HepG2 (cell line): Measurements from ENCODE around the gene ULK4. TPM values are rescaled to one million over a fixed set of nuclear protein-coding genes. Genes with fewer than 3 reads are reported as not detected.
A peak's percentile ranks its signal among the peaks of the same experiment; 100 is the strongest.

ENCODE experiments used
- ATAC-seq: fragments of 200-7000 bp; cut with Tn5 transposase; 3 replicates; pipeline ENCODE4 v1.9.1; 2020; ENCODE audit warnings: mild to moderate bottlenecking, moderate library complexity
- BruUV-seq: library from RNA; stranded (reverse); fragments of 400-500 nt; replicated peaks from 2 replicates; lab custom pipeline; 2021; lab: Mats Ljungman, UMichigan
- CTCF ChIA-PET: fragments of 300-600 bp; formaldehyde crosslinking; extraction: SDS; loops from one replicate; lab custom pipeline; 2021; ENCODE audit warnings: low total read pairs, inconsistent platforms, low intra/inter-chr PET ratio; lab: Yijun Ruan, JAX
- POLR2A ChIA-PET: fragments of 350-600 bp; sonication (Branson Sonifier 250); formaldehyde crosslinking; loops from one replicate; lab custom pipeline; 2020; ENCODE audit warnings: antibody characterized with exemption, inconsistent platforms; lab: Yijun Ruan, JAX
- DNase-seq: peaks from one replicate; pipeline ENCODE4 v3.0.0-alpha.2; 2015; ENCODE audit warnings: low spot score
- FAIRE-seq: peaks from 3 replicates; lab custom pipeline; 2011; peaks lifted over from hg19 to GRCh38; lab: Jason Lieb, UNC
- H2AFZ ChIP-seq: one replicate; pipeline ENCODE4 v1.6.1; 2011; ENCODE audit warnings: low read length, inconsistent platforms
- H3K27ac ChIP-seq: fragments of 300-600 bp; 3 replicates; pipeline ENCODE4 v1.8.0; 2011; ENCODE audit warnings: mixed run types, mild to moderate bottlenecking, mixed read lengths, low read length, inconsistent platforms; ENCODE audit not compliant: insufficient read depth; ENCODE audit errors: extremely low read length
- H3K27me3 ChIP-seq, 2 experiments: fragments of 200-600 bp in 1 of 2; 2 replicates in 1 of 2; 3 replicates in 1 of 2; pipeline versions ENCODE4 v1.6.0 to v1.8.0; 2011; ENCODE audit warnings: low read length in 2 of 2, mild to moderate bottlenecking in 2 of 2, moderate library complexity in 2 of 2, inconsistent platforms in 1 of 2; ENCODE audit not compliant: insufficient read depth in 2 of 2, control insufficient read depth in 1 of 2
- H3K36me3 ChIP-seq, 2 experiments: fragments of 200-600 bp in 1 of 2; replicated peaks in 1 of 2; 2 replicates in 1 of 2; 3 replicates in 1 of 2; pipeline versions ENCODE4 v1.5.1 to v1.8.0; 2011; ENCODE audit warnings: low read length in 2 of 2, inconsistent platforms in 1 of 2; ENCODE audit not compliant: insufficient read depth in 2 of 2, control insufficient read depth in 1 of 2
- H3K4me1 ChIP-seq: 2 replicates; pipeline ENCODE4 v1.5.1; 2012; ENCODE audit warnings: low read length, inconsistent platforms; ENCODE audit not compliant: insufficient read depth
- H3K4me2 ChIP-seq: 2 replicates; pipeline ENCODE4 v1.6.0; 2011; ENCODE audit warnings: low read depth, low read length, inconsistent platforms
- H3K4me3 ChIP-seq, 3 experiments: fragments of 200-600 bp in 1 of 3; sonication (generic), shearing (Covaris generic) in 1 of 3; replicated peaks in 1 of 3; 2 replicates each; pipeline ENCODE4 v1.5.1; 2011 to 2016; ENCODE audit warnings: low read length in 3 of 3, inconsistent platforms in 2 of 3, low read depth in 2 of 3, mild to moderate bottlenecking in 2 of 3, control low read depth in 1 of 3, mixed read lengths in 1 of 3; ENCODE audit not compliant: insufficient read depth in 1 of 3
- H3K79me2 ChIP-seq: one replicate; pipeline ENCODE4 v1.6.1; 2011; ENCODE audit warnings: low read length, inconsistent platforms; ENCODE audit not compliant: insufficient read depth
- H3K9ac ChIP-seq: 2 replicates; pipeline ENCODE4 v1.6.0; 2011; ENCODE audit warnings: mild to moderate bottlenecking, low read depth, low read length, inconsistent platforms; ENCODE audit not compliant: insufficient read depth
- H3K9me3 ChIP-seq: 2 replicates; pipeline ENCODE4 v1.5.1; 2012; ENCODE audit warnings: mild to moderate bottlenecking, low read length
- H4K20me1 ChIP-seq: 2 replicates; pipeline ENCODE4 v1.6.0; 2011; ENCODE audit warnings: inconsistent platforms, mild to moderate bottlenecking, low read length, moderate library complexity; ENCODE audit not compliant: insufficient read depth
- KMT2A ChIP-seq: sonication (generic); formaldehyde crosslinking; IDR thresholded peaks from 2 replicates; pipeline ENCODE4 v1.4.0; 2020; ENCODE audit warnings: missing genetic modification reagents
- MED8 ChIP-seq: sonication (generic); formaldehyde crosslinking; IDR thresholded peaks from 2 replicates; pipeline ENCODE4 v1.8.1; 2023; ENCODE audit warnings: mild to moderate bottlenecking, missing genetic modification reagents; ENCODE audit not compliant: insufficient replicate concordance
- RBFOX2 ChIP-seq: fragments of 200-400 bp; formaldehyde crosslinking; IDR thresholded peaks from 2 replicates; pipeline ENCODE4 v1.6.1; 2017; ENCODE audit warnings: low read depth, mild to moderate bottlenecking, low read length
- ZNF264 ChIP-seq: sonication (generic); formaldehyde crosslinking; IDR thresholded peaks from 2 replicates; pipeline ENCODE4 v1.4.0; 2020; ENCODE audit warnings: missing genetic modification reagents
- ZNF605 ChIP-seq: sonication (generic); formaldehyde crosslinking; IDR thresholded peaks from 2 replicates; pipeline ENCODE4 v1.8.0; 2022; ENCODE audit warnings: mild to moderate bottlenecking, missing genetic modification reagents
- ZNF788 ChIP-seq: sonication (generic); formaldehyde crosslinking; IDR thresholded peaks from 2 replicates; pipeline ENCODE4 v1.5.0; 2020; ENCODE audit warnings: mild to moderate bottlenecking, missing genetic modification reagents, borderline replicate concordance
- ZNF883 ChIP-seq: sonication (generic); formaldehyde crosslinking; IDR thresholded peaks from 2 replicates; pipeline ENCODE4 v1.5.1; 2020; ENCODE audit warnings: mild to moderate bottlenecking, missing genetic modification reagents; ENCODE audit errors: not compliant biosample characterization
- whole genome bisulfite sequencing: methylation state at CpG from one replicate; pipeline ENCODE4 v1.1.6; 2017; ENCODE audit warnings: low lambda C conversion rate; 5-methylcytosine and 5-hydroxymethylcytosine counted together
- in situ Hi-C: cut with HindIII; loops from 2 replicates; pipeline ENCODE4 v1.10.0; 2017; ENCODE audit warnings: low pct_unique_long_range_greater_than_20kb; ENCODE audit not compliant: extremely low pct_ligation_motif_present
- intact Hi-C: fragments of 100-400 bp; cut with micrococcal nuclease; formaldehyde crosslinking; loops from one replicate; pipeline ENCODE4 v1.10.0; 2022; ENCODE audit not compliant: unreplicated experiment
- polyA plus RNA-seq, 8 experiments: library from polyadenylated mRNA; depleted of rRNA in 3 of 8; stranded (reverse) in 7 of 8; unstranded in 1 of 8; fragments of >200 nt; fragmentation: Illumina TruSeq in 4 of 8; extraction: Trizol in 4 of 8; gene quantifications; 2 replicates each; pipeline versions ENCODE4 v1.2.1 to v1.2.3, GENCODE V29; 2011 to 2016; ENCODE audit warnings: low read depth in 4 of 8, missing spikeins in 1 of 8, mixed read lengths in 1 of 8; ENCODE audit not compliant: insufficient read depth in 1 of 8
- total RNA-seq, 5 experiments: library from RNA; depleted of rRNA; stranded (reverse); fragments of >200 nt; fragmentation: Illumina TruSeq; extraction: Trizol; gene quantifications; 2 replicates each; pipeline ENCODE4 v1.2.3, GENCODE V29; 2016; ENCODE audit warnings: low read depth in 1 of 5
- TF ChIP-seq, protein P1 (sequence below): sonication (generic); formaldehyde crosslinking; IDR thresholded peaks from 2 replicates; pipeline ENCODE4 v1.4.0; 2020; ENCODE audit warnings: missing genetic modification reagents, borderline replicate concordance

The ULK4 gene
- total and polyA plus RNA-seq, 2 of the 13 experiments (the other 11 are each of a cell fraction or from before 2014, with no cell fraction given) = 6.7 to 11.8 TPM

DNA sequence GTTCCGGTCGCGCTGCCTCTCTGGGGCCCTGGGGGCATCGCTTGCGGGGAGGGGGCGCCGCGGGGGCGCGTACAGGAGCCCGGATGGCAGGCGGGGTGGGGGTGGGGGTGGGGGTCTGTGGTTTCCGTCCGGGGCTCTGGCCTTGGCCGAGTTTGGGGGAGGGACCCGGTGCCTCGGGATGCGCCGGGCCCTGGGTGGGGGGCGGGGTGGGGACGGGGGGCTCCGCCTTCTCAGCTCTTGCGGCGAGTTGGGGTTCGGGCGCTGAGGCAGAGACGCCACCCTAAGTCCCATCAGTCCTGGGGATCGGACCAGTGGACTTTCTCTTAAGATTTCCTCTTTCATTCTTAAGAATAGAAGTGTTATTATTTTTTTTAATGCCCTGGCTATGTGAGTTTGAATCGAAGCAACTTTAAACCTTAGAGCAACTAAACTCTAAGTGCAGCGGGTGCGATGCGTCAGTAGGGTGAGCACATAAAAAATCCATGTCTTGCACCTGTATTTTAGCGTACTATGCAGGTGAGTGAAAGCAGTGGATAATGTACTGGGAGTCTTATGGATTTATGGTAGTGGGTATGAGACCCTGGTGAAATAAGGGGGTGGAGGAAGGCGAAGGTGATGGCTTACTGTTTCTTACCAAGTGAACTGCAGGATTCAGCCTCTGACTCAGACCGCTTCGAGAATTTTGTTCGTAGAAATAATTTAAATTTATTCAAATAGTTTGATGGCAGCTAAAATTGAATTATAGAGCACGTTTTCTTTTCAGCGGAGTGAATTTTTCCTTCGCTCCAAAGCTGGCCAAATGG lies 761.8 kb downstream of the ULK4 start:
- TF ChIP-seq RBFOX2 = 0 out of 2 replicates have a peak, but pooled peaks have one; percentile 51
- no peak for TF ChIP-seq ZNF788
- TF ChIP-seq KMT2A (CRISPR knock-in tag) = 0 out of 2 replicates have a peak, but pooled peaks have one; percentile 12
- TF ChIP-seq, all 625 proteins: peak for 2
- H3K9ac ChIP-seq = peak overlapping the region; percentile 99
- WGBS = 1% methylated on average over 18 of the region's 40 CpGs
- peaks cover 61% of the 10 kb centered on the region for H3K79me2 ChIP-seq
- in situ Hi-C loops = loop anchor here (25.0 kb wide), 1 partner anchor 613 kb away; no protein-coding TSS in a partner anchor
- peaks cover 51% of the 10 kb centered on the region for H4K20me1 ChIP-seq
- peak overlapping the region; percentile 98 to 100 (median 99) for H3K4me3 ChIP-seq
- BruUV-seq = TSS peak; percentile 47
- ATAC-seq = no peak
- POLR2A ChIA-PET = interaction anchor here (0.9 to 3.7 kb wide), 22 partner anchors 7 to 891 kb away, joined by 3 to 26 read pairs (median 5); partner anchors contain the start of genes EIF1B, RPL14 and ZNF621
- CTCF ChIA-PET = no interaction called here
- H3K27ac ChIP-seq = peak overlapping the region; percentile 93
- no peaks in the 10 kb centered on the region for H3K36me3 ChIP-seq
- H3K9me3 ChIP-seq = no peaks in the 10 kb centered on the region
- peak overlapping the region; percentile 87 for H3K4me2 ChIP-seq
- intact Hi-C loops = loop anchor here (2.0 to 10.0 kb wide), 6 partner anchors 77 to 615 kb away; no protein-coding TSS in a partner anchor
- no peak overlapping the region for H2AFZ ChIP-seq
- H3K4me1 ChIP-seq = peaks cover 35% of the 10 kb centered on the region
- no peak for FAIRE-seq
- H3K27me3 ChIP-seq = peaks cover 0 to 5% of the 10 kb centered on the region in 2 experiments; a peak in 1 of 5 replicates
- no peak for DNase-seq

GRCh38 chr3:41198950-41199865 lies 762.7 kb downstream of the ULK4 start, which contains the start of gene CTNNB1:
Gene CTNNB1 (plus strand): TSS chr3:41199505. CDS start chr3:41224069, 24,564 bp downstream.
- Histone ChIP-seq H4K20me1 (peaks cover 42% of the 10 kb centered on the region), H3K36me3 (no peaks in the 10 kb centered on the region), H3K4me2 (peak within 1 kb of the TSS; percentile 93), H3K4me1 (peaks cover 26% of the 10 kb centered on the region), H3K4me3 (peak within 1 kb of the TSS; percentile 98 to 100 (median 99)), H3K79me2 (peaks cover 52% of the 10 kb centered on the region), H3K27ac (peak within 1 kb of the TSS; percentile 93), H2AFZ (no peak within 1 kb of the TSS), H3K9ac (peak within 1 kb of the TSS; percentile 99), H3K27me3 (peaks cover 0 to 5% of the 10 kb centered on the region in 2 experiments; a peak in 1 of 5 replicates), H3K9me3 (no peaks in the 10 kb centered on the region)
- in situ Hi-C loops (no loop called here), intact Hi-C loops (loop anchor here (2.0 to 10.0 kb wide), 5 partner anchors 264 to 614 kb away; no protein-coding TSS in a partner anchor)
- FAIRE-seq = no peak
- peak; percentile 71 for DNase-seq
- ChIA-PET POLR2A (interaction anchor here (0.7 to 3.7 kb wide), 25 partner anchors 8 to 890 kb away, joined by 3 to 26 read pairs (median 5); partner anchors contain the start of genes EIF1B, RPL14, ZNF620 and ZNF621), CTCF (no interaction called here)
- 1% methylated on average over 25 of the region's 112 CpGs for WGBS
- BruUV-seq = no TSS peak
- peak; percentile 86 for ATAC-seq
- TF ChIP-seq, protein P1, sequence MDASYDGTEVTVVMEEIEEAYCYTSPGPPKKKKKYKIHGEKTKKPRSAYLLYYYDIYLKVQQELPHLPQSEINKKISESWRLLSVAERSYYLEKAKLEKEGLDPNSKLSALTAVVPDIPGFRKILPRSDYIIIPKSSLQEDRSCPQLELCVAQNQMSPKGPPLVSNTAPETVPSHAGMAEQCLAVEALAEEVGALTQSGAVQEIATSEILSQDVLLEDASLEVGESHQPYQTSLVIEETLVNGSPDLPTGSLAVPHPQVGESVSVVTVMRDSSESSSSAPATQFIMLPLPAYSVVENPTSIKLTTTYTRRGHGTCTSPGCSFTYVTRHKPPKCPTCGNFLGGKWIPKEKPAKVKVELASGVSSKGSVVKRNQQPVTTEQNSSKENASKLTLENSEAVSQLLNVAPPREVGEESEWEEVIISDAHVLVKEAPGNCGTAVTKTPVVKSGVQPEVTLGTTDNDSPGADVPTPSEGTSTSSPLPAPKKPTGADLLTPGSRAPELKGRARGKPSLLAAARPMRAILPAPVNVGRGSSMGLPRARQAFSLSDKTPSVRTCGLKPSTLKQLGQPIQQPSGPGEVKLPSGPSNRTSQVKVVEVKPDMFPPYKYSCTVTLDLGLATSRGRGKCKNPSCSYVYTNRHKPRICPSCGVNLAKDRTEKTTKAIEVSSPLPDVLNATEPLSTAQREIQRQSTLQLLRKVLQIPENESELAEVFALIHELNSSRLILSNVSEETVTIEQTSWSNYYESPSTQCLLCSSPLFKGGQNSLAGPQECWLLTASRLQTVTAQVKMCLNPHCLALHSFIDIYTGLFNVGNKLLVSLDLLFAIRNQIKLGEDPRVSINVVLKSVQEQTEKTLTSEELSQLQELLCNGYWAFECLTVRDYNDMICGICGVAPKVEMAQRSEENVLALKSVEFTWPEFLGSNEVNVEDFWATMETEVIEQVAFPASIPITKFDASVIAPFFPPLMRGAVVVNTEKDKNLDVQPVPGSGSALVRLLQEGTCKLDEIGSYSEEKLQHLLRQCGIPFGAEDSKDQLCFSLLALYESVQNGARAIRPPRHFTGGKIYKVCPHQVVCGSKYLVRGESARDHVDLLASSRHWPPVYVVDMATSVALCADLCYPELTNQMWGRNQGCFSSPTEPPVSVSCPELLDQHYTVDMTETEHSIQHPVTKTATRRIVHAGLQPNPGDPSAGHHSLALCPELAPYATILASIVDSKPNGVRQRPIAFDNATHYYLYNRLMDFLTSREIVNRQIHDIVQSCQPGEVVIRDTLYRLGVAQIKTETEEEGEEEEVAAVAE (CRISPR knock-in tag) = peak; percentile 90
- peak; percentile 51 for TF ChIP-seq MED8 (CRISPR knock-in tag)
- TF ChIP-seq ZNF883 (CRISPR knock-in tag) = peak; percentile 40
- TF ChIP-seq ZNF605 (CRISPR knock-in tag) = peak; percentile 86; the same call in 1 of the 2 replicates
- peak; percentile 66; the same call in 1 of the 2 replicates for TF ChIP-seq ZNF264 (CRISPR knock-in tag)
